Psoas muscle (tissue), 8 donors: ENCODE measurements around the gene CR1. TPM values are rescaled to one million over a fixed set of nuclear protein-coding genes. Genes with fewer than 3 reads are reported as not detected.
"Not testable (repeated sequence)": the region's sequence is repeated elsewhere in the genome, so short reads cannot be mapped to it uniquely, and the experiment has no call there.

ENCODE experiments used
- ATAC-seq, 4 donors: fragments of 200-7000 bp; cut with Tn5 transposase; one replicate each; pipeline ENCODE4 v1.9.1; 2020; ENCODE audit warnings: moderate library complexity in 3 of 4, mild to moderate bottlenecking in 2 of 4
- DNase-seq, 2 donors: peaks; one replicate each; pipeline ENCODE4 v3.0.0-alpha.2; 2020
- H3K27ac ChIP-seq: fragments of 200-600 bp; one replicate; pipeline ENCODE4 v1.8.0; 2022
- H3K27me3 ChIP-seq, 3 donors: fragments of 200-600 bp in 1 of 3; one replicate each; pipeline versions ENCODE4 v1.6.1 to v1.8.0; 2013 to 2022; ENCODE audit warnings: low read length in 2 of 3, mild to moderate bottlenecking in 2 of 3, moderate library complexity in 1 of 3; ENCODE audit not compliant: insufficient read depth in 3 of 3
- H3K36me3 ChIP-seq, 2 donors: fragments of 200-600 bp in 1 of 2; one replicate each; pipeline versions ENCODE4 v1.6.1 to v1.8.0; 2013 to 2022; ENCODE audit warnings: low read depth in 1 of 2, mild to moderate bottlenecking in 1 of 2, moderate library complexity in 1 of 2; ENCODE audit not compliant: insufficient read depth in 1 of 2
- H3K4me1 ChIP-seq: fragments of 200-600 bp; one replicate; pipeline ENCODE4 v1.8.0; 2022
- H3K4me3 ChIP-seq: fragments of 200-600 bp; one replicate; pipeline ENCODE4 v1.8.0; 2022; ENCODE audit warnings: mild to moderate bottlenecking
- H3K9me3 ChIP-seq: fragments of 200-600 bp; one replicate; pipeline ENCODE4 v1.8.0; 2022
- WGBS, 3 donors: extraction: QIAGEN DNeasy Blood & Tissue Kit; methylation state at CpG; one replicate each; pipeline versions ENCODE4 v1.1.6 to v1.1.7; 2013; 5-methylcytosine and 5-hydroxymethylcytosine counted together
- intact Hi-C, 2 donors: fragments of 100-400 bp; cut with DNase I; formaldehyde crosslinking; loops; one replicate each; pipeline versions ENCODE4 v1.11.0 to v1.14.2; 2022
- polyA plus RNA-seq, 3 donors: library from polyadenylated mRNA; stranded (reverse); fragments of 200-250 nt; gene quantifications; one replicate each; pipeline ENCODE4 v1.2.3, GENCODE V29; 2013
- total RNA-seq, 4 donors: library from RNA; stranded (reverse); fragmentation: NEBNext Ultra II Directional in 2 of 4; extraction: Animal tissue kit (Norgen Biotek cat#: 25700) in 2 of 4; gene quantifications; one replicate each; pipeline versions ENCODE4 v1.2.1 to v1.2.4, GENCODE V29; 2021 to 2023
- TF ChIP-seq, protein P1 (sequence below): fragments of 200-600 bp; IDR thresholded peaks from one replicate; pipeline ENCODE4 v1.8.0; 2022; ENCODE audit warnings: antibody characterized with exemption
- donor health status: healthy with polysubstance abuse.
- donor health status: DM: no; HTN: no; CAD: no; lungs with moderate emphysema.
- donor health status: Bipolar disorder and iron deficiency.
- donor health status: healthy.
- donor health status: DM: yes; HTN: yes; CAD: no.
- donor health status: DM: no; HTN: no; CAD: no.
- donor health status: DM: no; HTN: no; CAD: no.
- donor health status: DM: yes; HTN: yes; CAD: no.

CR1 gene
- total and polyA plus RNA-seq, 7 donors: 0.08 to 3.9 (median 0.87) TPM

DNA sequence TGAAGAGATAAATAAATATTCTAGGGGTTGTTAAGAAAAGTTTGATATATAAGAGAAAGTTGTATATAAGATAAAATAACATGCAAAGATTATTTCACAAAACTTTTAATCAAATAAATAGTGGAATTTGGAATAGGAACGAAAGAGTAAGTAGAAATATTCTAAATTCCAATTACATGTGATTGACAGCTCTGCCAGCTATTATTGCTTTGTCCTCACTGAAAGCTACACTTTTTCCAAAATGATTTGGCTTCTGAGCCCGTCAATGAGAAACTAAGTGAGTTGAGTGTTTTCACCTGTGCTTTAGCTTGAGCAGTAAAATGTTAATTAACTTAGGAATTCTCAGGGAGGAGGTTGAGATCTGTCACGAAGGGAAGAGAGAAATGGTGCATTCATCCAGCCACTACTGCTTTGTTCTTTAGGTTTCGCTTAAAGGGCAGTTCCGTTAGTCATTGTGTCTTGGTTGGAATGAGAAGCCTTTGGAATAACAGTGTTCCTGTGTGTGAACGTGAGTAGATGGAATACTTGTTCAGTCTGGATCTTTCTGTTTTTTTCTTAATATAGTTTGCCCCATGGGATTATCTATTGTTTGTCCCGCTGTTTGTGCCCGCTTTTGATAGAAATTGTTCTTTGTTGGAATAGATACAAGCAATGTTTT is 85.7 kb downstream of the CR1 start:
- intact Hi-C loops: no loop called here
- H3K27ac ChIP-seq: no peak overlapping the region
- WGBS, 3 donors: 59 to 68% (median 64%) methylated on average over 8 of the region's 8 CpGs
- H3K36me3 ChIP-seq: no peaks in the 10 kb centered on the region
- no peak for ATAC-seq
- peaks cover 0 to 11% (median 0%) of the 10 kb centered on the region in 3 donors for H3K27me3 ChIP-seq
- H3K4me1 ChIP-seq: no peaks in the 10 kb centered on the region
- DNase-seq: no peak
- TF ChIP-seq, protein P1, sequence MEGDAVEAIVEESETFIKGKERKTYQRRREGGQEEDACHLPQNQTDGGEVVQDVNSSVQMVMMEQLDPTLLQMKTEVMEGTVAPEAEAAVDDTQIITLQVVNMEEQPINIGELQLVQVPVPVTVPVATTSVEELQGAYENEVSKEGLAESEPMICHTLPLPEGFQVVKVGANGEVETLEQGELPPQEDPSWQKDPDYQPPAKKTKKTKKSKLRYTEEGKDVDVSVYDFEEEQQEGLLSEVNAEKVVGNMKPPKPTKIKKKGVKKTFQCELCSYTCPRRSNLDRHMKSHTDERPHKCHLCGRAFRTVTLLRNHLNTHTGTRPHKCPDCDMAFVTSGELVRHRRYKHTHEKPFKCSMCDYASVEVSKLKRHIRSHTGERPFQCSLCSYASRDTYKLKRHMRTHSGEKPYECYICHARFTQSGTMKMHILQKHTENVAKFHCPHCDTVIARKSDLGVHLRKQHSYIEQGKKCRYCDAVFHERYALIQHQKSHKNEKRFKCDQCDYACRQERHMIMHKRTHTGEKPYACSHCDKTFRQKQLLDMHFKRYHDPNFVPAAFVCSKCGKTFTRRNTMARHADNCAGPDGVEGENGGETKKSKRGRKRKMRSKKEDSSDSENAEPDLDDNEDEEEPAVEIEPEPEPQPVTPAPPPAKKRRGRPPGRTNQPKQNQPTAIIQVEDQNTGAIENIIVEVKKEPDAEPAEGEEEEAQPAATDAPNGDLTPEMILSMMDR: no peak
- no peak overlapping the region for H3K4me3 ChIP-seq
- H3K9me3 ChIP-seq: no peaks in the 10 kb centered on the region

- intact Hi-C loops: not testable (repeated sequence)
- 97 to 99% (median 97%) methylated on average over 4 of the region's 4 CpGs for WGBS, 3 donors
Measured at GRCh38 chr1:207589506-207589905, 93.5 kb downstream of the CR1 start.

GRCh38 chr1:207591205-207591604 is 95.2 kb downstream of the CR1 start:
- WGBS, 3 donors: 77 to 83% (median 80%) methylated on average over 5 of the region's 5 CpGs
- not testable (repeated sequence) for ATAC-seq, H3K4me1 ChIP-seq

More at GRCh38 chr1:207589506-207589905, 93.5 kb downstream of the CR1 start:
- not testable (repeated sequence) for H3K27me3 ChIP-seq, DNase-seq, H3K4me3 ChIP-seq, H3K36me3 ChIP-seq, H3K27ac ChIP-seq, H3K4me1 ChIP-seq, H3K9me3 ChIP-seq, ATAC-seq

GRCh38 chr1:207594095-207594494 is 98.1 kb downstream of the CR1 start:
- ATAC-seq, H3K4me3 ChIP-seq, H3K9me3 ChIP-seq, H3K27me3 ChIP-seq, H3K36me3 ChIP-seq, H3K4me1 ChIP-seq, DNase-seq, intact Hi-C loops, H3K27ac ChIP-seq: not testable (repeated sequence)
- 88 to 90% (median 90%) methylated on average over 4 of the region's 4 CpGs for WGBS, 3 donors

More at GRCh38 chr1:207591205-207591604, 95.2 kb downstream of the CR1 start:
- H3K4me3 ChIP-seq, H3K9me3 ChIP-seq, H3K27me3 ChIP-seq, DNase-seq, H3K36me3 ChIP-seq, intact Hi-C loops, H3K27ac ChIP-seq: not testable (repeated sequence)

GRCh38 chr1:207603777-207604176 is 107.8 kb downstream of the CR1 start:
- peaks cover 0 to 3% (median 0%) of the 10 kb centered on the region in 3 donors for H3K27me3 ChIP-seq
- no peak for DNase-seq
- H3K36me3 ChIP-seq: no peaks in the 10 kb centered on the region
- no peak overlapping the region for H3K27ac ChIP-seq
- TF ChIP-seq, protein P1: no peak
- 49 to 58% (median 55%) methylated on average over 6 of the region's 6 CpGs for WGBS, 3 donors
- H3K4me1 ChIP-seq: no peaks in the 10 kb centered on the region
- H3K9me3 ChIP-seq: no peaks in the 10 kb centered on the region
- no peak for ATAC-seq
- no peak overlapping the region for H3K4me3 ChIP-seq
- intact Hi-C loops: no loop called here

DNA sequence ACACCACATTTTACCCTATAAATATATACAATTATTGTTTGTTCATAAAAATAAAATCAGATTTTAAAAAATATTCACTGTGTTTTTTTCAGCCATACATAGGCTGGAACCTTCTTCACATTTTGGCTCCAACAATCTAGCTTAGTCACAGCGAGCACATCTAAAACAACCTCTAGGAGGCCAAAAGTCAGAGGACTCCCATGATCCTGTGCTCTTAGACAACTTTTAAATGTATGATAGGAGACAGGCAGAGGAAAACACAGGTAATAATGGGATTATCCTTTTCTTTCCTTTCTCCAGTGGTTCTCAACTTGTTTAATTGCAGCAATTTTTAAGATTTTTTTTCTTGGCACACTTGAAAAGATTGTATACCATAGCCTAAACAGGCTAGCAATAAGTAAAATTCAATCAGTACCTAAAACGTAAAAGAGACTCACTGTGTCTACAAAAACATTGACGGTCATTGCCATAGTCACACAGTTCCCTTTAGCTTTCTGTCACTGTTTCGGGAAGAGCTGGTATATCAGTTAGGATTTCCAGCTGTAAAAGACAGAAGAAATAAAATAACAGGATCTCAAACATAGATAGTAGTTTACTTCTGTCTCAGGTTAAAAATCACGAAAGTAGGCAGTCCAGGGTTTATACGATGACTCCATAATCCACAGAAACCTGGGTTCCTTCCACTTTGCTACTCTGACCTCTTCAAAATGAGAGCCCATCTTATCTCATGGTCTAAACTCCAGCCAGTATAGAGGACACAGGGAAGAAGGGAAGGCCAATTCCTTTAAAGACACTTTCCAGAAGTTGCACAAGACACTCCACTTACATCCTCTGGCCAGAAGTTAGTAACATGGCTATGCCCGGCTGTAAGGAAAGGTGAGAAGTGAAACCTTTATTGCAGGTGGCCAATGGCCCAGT is 109.7 kb downstream of the CR1 start:
- WGBS, 3 donors: 76 to 85% (median 79%) methylated on average over 7 of the region's 7 CpGs
- TF ChIP-seq, protein P1: no peak
- no peaks in the 10 kb centered on the region for H3K36me3 ChIP-seq
- no peak overlapping the region for H3K4me3 ChIP-seq
- ATAC-seq (peak in 1 of 4 donors; percentile 36), DNase-seq (no peak)
- no peaks in the 10 kb centered on the region for H3K4me1 ChIP-seq
- no peaks in the 10 kb centered on the region for H3K9me3 ChIP-seq
- no peak overlapping the region for H3K27ac ChIP-seq
- intact Hi-C loops: no loop called here
- H3K27me3 ChIP-seq: peaks cover 0 to 3% (median 0%) of the 10 kb centered on the region in 3 donors
